Measurements from ENCODE around the gene CUX1.

DNA sequence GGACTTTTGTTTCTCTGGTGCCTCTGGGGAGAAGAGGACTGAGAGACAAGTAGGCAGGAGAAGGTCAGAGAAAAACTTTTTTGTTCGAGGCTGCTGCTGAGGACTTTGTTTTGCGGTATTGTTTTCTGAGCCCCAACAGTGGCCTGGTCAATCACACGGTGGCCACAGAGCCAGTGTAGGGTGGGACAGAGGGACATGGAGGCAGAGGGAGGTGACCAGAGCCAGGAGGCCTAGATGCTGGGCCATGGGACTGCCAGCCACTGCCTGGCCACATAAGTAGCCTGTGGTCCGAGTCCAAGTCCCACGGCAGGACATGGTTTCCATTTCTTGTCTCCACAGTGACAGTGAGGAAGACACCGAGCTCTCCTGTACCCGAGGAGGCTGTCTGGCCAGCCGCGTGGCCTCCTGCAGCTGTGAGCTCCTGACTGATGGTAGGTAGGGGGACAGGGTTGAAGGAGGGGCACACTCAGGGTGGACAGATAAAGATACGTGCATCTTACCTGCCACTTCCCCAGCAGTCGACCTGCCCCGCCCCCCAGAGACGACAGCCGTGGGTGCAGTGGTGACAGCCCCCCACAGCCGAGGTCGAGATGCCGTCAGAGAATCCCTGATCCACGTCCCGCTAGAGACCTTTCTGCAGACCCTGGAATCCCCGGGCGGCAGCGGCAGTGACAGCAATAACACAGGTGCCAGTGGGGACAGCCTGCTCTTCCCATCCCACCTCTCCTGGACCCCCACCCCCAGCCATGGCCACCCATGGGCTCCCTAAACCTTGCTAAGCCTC is 496.8 kb downstream of the CUX1 start:
- TF ChIP-seq POLR2A (IDR thresholded peaks at IDR 0.05; ENCODE audit: low read depth, low read length) (no peak), POLR2AphosphoS5 (IDR thresholded peaks at IDR 0.05; ENCODE audit: low read depth, low read length) (no peak), TAF1 (IDR thresholded peaks at IDR 0.05; ENCODE audit: low read depth, low read length) (no peak), SPI1 (IDR thresholded peaks at IDR 0.05; ENCODE audit: low read depth, low read length) (no peak)

Data from GM12891 (cell line).